ENCODE measurements around the gene VIPR2. TPM values are rescaled to one million over a fixed set of nuclear protein-coding genes. Genes with fewer than 3 reads are reported as not detected.

VIPR2 gene
- total and polyA plus RNA-seq, 2 experiments from 2014 or later: 1.3 to 2.7 TPM

DNA sequence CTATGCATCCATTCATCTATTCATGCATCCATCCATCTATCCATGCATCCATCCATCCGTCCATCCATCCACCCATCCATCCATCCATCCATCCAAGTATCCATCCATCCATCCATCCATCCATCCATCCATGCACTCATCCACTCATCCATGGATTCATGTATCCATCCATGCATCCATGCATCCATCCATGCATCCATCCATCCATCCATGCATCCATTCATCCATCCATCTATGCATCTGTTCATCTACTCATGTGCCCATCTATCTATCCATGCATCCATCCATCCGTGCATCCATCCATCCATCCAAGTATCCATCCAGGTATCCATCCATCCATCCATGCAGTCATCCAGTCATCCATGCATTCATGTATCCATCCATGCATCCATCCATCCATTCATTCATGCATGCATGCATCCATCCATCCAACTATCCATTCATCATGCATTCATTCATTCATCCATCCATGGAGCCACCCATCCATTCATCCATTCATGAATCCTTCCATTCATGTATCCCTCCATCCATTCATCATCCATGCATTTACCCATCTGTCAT is 156.3 kb downstream of the VIPR2 start:
- H4K20me1 ChIP-seq (replicated peaks; ENCODE audit: insufficient read depth): no peaks in the 10 kb centered on the region
- no peaks in the 10 kb centered on the region for H3K79me2 ChIP-seq (replicated peaks; ENCODE audit: insufficient read depth)
- no peak overlapping the region for H3K4me3 ChIP-seq
- TF ChIP-seq, protein P1, sequence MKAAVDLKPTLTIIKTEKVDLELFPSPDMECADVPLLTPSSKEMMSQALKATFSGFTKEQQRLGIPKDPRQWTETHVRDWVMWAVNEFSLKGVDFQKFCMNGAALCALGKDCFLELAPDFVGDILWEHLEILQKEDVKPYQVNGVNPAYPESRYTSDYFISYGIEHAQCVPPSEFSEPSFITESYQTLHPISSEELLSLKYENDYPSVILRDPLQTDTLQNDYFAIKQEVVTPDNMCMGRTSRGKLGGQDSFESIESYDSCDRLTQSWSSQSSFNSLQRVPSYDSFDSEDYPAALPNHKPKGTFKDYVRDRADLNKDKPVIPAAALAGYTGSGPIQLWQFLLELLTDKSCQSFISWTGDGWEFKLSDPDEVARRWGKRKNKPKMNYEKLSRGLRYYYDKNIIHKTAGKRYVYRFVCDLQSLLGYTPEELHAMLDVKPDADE (IDR thresholded peaks at IDR 0.05): no peak
- no peak for TF ChIP-seq NANOG (IDR thresholded peaks at IDR 0.05; ENCODE audit: borderline replicate concordance)
- TF ChIP-seq JUNB (IDR thresholded peaks at IDR 0.05; ENCODE audit: unreplicated experiment): no peak
- TF ChIP-seq EZH2phosphoT487 (IDR thresholded peaks at IDR 0.05; ENCODE audit: unreplicated experiment): no peak
- TF ChIP-seq, protein P2, sequence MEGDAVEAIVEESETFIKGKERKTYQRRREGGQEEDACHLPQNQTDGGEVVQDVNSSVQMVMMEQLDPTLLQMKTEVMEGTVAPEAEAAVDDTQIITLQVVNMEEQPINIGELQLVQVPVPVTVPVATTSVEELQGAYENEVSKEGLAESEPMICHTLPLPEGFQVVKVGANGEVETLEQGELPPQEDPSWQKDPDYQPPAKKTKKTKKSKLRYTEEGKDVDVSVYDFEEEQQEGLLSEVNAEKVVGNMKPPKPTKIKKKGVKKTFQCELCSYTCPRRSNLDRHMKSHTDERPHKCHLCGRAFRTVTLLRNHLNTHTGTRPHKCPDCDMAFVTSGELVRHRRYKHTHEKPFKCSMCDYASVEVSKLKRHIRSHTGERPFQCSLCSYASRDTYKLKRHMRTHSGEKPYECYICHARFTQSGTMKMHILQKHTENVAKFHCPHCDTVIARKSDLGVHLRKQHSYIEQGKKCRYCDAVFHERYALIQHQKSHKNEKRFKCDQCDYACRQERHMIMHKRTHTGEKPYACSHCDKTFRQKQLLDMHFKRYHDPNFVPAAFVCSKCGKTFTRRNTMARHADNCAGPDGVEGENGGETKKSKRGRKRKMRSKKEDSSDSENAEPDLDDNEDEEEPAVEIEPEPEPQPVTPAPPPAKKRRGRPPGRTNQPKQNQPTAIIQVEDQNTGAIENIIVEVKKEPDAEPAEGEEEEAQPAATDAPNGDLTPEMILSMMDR (conservative IDR thresholded peaks at IDR 0.05; ENCODE audit: low read depth in 2 of 2): no peak
- TF ChIP-seq, protein P3, sequence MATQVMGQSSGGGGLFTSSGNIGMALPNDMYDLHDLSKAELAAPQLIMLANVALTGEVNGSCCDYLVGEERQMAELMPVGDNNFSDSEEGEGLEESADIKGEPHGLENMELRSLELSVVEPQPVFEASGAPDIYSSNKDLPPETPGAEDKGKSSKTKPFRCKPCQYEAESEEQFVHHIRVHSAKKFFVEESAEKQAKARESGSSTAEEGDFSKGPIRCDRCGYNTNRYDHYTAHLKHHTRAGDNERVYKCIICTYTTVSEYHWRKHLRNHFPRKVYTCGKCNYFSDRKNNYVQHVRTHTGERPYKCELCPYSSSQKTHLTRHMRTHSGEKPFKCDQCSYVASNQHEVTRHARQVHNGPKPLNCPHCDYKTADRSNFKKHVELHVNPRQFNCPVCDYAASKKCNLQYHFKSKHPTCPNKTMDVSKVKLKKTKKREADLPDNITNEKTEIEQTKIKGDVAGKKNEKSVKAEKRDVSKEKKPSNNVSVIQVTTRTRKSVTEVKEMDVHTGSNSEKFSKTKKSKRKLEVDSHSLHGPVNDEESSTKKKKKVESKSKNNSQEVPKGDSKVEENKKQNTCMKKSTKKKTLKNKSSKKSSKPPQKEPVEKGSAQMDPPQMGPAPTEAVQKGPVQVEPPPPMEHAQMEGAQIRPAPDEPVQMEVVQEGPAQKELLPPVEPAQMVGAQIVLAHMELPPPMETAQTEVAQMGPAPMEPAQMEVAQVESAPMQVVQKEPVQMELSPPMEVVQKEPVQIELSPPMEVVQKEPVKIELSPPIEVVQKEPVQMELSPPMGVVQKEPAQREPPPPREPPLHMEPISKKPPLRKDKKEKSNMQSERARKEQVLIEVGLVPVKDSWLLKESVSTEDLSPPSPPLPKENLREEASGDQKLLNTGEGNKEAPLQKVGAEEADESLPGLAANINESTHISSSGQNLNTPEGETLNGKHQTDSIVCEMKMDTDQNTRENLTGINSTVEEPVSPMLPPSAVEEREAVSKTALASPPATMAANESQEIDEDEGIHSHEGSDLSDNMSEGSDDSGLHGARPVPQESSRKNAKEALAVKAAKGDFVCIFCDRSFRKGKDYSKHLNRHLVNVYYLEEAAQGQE (IDR thresholded peaks at IDR 0.05; ENCODE audit: unreplicated experiment): no peak
- TF ChIP-seq, protein P4, sequence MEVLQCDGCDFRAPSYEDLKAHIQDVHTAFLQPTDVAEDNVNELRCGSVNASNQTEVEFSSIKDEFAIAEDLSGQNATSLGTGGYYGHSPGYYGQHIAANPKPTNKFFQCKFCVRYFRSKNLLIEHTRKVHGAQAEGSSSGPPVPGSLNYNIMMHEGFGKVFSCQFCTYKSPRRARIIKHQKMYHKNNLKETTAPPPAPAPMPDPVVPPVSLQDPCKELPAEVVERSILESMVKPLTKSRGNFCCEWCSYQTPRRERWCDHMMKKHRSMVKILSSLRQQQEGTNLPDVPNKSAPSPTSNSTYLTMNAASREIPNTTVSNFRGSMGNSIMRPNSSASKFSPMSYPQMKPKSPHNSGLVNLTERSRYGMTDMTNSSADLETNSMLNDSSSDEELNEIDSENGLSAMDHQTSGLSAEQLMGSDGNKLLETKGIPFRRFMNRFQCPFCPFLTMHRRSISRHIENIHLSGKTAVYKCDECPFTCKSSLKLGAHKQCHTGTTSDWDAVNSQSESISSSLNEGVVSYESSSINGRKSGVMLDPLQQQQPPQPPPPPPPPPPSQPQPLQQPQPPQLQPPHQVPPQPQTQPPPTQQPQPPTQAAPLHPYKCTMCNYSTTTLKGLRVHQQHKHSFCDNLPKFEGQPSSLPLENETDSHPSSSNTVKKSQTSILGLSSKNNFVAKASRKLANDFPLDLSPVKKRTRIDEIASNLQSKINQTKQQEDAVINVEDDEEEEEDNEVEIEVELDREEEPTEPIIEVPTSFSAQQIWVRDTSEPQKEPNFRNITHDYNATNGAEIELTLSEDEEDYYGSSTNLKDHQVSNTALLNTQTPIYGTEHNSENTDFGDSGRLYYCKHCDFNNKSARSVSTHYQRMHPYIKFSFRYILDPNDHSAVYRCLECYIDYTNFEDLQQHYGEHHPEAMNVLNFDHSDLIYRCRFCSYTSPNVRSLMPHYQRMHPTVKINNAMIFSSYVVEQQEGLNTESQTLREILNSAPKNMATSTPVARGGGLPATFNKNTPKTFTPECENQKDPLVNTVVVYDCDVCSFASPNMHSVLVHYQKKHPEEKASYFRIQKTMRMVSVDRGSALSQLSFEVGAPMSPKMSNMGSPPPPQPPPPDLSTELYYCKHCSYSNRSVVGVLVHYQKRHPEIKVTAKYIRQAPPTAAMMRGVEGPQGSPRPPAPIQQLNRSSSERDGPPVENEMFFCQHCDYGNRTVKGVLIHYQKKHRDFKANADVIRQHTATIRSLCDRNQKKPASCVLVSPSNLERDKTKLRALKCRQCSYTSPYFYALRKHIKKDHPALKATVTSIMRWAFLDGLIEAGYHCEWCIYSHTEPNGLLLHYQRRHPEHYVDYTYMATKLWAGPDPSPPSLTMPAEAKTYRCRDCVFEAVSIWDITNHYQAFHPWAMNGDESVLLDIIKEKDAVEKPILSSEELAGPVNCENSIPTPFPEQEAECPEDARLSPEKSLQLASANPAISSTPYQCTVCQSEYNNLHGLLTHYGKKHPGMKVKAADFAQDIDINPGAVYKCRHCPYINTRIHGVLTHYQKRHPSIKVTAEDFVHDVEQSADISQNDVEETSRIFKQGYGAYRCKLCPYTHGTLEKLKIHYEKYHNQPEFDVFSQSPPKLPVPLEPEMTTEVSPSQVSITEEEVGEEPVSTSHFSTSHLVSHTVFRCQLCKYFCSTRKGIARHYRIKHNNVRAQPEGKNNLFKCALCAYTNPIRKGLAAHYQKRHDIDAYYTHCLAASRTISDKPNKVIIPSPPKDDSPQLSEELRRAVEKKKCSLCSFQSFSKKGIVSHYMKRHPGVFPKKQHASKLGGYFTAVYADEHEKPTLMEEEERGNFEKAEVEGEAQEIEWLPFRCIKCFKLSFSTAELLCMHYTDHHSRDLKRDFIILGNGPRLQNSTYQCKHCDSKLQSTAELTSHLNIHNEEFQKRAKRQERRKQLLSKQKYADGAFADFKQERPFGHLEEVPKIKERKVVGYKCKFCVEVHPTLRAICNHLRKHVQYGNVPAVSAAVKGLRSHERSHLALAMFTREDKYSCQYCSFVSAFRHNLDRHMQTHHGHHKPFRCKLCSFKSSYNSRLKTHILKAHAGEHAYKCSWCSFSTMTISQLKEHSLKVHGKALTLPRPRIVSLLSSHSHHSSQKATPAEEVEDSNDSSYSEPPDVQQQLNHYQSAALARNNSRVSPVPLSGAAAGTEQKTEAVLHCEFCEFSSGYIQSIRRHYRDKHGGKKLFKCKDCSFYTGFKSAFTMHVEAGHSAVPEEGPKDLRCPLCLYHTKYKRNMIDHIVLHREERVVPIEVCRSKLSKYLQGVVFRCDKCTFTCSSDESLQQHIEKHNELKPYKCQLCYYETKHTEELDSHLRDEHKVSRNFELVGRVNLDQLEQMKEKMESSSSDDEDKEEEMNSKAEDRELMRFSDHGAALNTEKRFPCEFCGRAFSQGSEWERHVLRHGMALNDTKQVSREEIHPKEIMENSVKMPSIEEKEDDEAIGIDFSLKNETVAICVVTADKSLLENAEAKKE (CRISPR knock-in tag; IDR thresholded peaks at IDR 0.05): no peak
- no peak for TF ChIP-seq ZNF331 (CRISPR knock-in tag; IDR thresholded peaks at IDR 0.05; ENCODE audit: low read depth)
- TF ChIP-seq EZH2 (IDR thresholded peaks at IDR 0.05; ENCODE audit: low read depth, unreplicated experiment): no peak
- TF ChIP-seq CREB1 (CRISPR knock-in tag; IDR thresholded peaks at IDR 0.05; ENCODE audit: low read depth): no peak
- no peak for TF ChIP-seq STAT1 (IDR thresholded peaks at IDR 0.05; ENCODE audit: unreplicated experiment)
- H3K4me1 ChIP-seq (ENCODE audit: insufficient read depth): no peaks in the 10 kb centered on the region
- no peak for DNase-seq (ENCODE audit: low spot score)
- no peak overlapping the region for H3K27ac Mint-ChIP-seq
- H2AFZ ChIP-seq: no peak overlapping the region
- H3K4me2 ChIP-seq: no peak overlapping the region
- no peak overlapping the region for H3K27ac ChIP-seq (ENCODE audit: low read depth)
- peaks cover 3% of the 10 kb centered on the region for H3K27me3 Mint-ChIP-seq (ENCODE audit: insufficient read depth, low read depth, poor library complexity)
- H3K36me3 ChIP-seq (ENCODE audit: insufficient read depth): peaks cover 4% of the 10 kb centered on the region; the same call in 1 of the 2 replicates
- H3F3A ChIP-seq (replicated peaks; ENCODE audit: low read depth): no peaks in the 10 kb centered on the region
- peaks cover 9% of the 10 kb centered on the region for H3K9me3 Mint-ChIP-seq
- no peaks in the 10 kb centered on the region for H3K9me2 ChIP-seq (ENCODE audit: insufficient read depth)
- no peak overlapping the region for H3K4me3 Mint-ChIP-seq
- peaks cover 17% of the 10 kb centered on the region for H3K27me3 ChIP-seq (ENCODE audit: insufficient read depth)
- H3K4me1 Mint-ChIP-seq: no peaks in the 10 kb centered on the region
- ATAC-seq: no peak
- peaks cover 7% of the 10 kb centered on the region for H3K36me3 Mint-ChIP-seq (ENCODE audit: low read depth)

Measured in GM23338 (cell line).